Stimulated activated CD8-positive, alpha-beta memory T cell treated with anti-CD3 and anti-CD28 coated beads, Interleukin-7, amount 100 ng/mL, for 4 hours (primary cell): Measurements from ENCODE around the gene NES.
"Not testable (repeated sequence)": the region's sequence is repeated elsewhere in the genome, so short reads cannot be mapped to it uniquely, and the experiment has no call there.

Experiments
- DNase-seq, 2 donors: peaks; one replicate each; pipeline ENCODE4 v3.0.0-alpha.2; 2020; ENCODE audit warnings: low read depth in 2 of 2

Gene NES

DNA sequence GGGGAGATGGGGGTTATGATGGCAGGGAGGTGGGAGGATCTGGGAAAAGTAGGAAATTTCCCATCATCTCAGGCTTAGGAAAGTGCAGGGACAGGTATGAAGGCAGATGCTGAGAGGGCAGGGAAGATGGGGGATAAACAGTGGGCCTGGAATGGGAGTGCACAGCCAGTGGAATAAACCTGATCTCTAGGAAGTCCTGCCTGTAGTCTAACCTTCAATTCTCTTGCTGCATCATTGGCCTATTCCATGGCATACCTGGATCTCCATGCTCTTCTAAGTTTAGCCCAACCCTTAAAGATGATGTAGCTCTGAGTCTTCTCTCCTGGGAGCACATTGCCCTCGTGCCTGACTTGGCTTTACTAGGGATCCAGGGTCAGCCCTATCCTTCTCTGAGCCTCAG, 32.6 kb downstream of the NES start:
- no peak for DNase-seq

DNA sequence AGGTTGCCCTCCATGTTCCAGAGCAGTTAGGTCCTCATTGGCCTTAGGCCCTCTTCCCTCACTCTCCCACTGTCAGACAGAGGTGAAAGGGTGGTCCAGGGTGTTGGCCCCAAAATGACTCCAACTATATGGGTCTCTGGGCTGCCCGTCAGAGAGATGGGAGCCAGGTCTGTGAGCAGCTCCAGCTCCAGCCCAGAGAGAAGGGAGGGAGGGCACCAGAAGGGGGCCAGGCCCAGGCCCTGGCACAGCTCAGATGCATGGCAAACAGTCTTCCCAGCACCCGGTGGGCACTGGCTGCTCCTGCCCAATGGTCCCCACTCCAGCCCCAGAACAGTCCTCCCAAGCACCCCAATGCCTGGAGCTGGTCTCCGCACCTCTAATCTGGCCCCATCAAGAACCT, 33.1 kb downstream of the NES start:
- DNase-seq = no peak

DNA sequence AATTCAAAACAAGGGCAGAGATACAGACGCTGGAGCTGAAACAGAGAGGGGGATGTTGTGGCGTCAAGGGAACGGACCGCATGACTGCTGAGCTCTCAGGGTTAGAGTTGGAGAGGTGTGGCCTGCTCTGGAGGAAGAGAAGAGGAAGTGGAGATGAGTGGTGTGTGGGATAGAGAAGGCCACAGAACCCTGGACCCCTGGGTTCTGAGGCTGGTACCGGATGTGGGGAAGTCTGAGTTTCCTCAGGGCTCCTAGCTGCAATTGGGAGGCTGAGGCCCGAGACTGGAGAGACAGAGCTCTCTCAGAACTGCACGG, 33.5 kb downstream of the NES start:
- no peak for DNase-seq

DNA sequence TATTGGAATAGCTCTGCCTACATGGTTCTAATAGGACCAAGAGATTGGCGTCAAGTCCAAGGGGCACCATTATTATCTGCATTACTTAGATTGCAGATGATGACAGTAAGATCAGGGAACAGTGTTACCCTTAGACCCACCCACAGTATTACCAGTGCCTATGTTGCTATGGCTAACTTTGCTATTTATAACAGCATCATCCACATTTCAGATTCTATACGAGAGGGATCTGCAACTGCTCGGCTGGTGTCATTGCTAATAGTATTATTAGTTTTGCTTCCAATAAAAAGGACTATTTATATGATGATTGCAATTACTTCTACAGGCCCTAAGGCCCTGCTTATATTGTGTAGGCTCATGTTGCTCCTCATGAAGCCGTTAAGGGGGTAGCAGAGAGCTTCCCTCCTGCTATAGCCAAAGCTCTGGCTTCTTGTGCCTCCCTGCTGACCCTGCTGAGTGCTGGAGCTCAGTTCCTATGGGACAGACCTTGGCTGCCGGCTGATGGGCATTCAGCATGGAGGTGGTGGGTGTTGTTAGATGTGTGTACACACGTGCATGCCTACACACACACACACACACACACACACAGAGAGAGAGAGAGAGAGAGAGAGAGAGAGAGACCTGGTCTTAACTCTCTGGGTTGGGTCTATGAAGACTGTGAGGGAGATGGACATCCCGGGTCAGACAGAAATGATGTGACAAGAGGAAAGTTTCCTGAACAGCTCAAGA, 34.0 kb downstream of the NES start:
- DNase-seq = no peak

DNA sequence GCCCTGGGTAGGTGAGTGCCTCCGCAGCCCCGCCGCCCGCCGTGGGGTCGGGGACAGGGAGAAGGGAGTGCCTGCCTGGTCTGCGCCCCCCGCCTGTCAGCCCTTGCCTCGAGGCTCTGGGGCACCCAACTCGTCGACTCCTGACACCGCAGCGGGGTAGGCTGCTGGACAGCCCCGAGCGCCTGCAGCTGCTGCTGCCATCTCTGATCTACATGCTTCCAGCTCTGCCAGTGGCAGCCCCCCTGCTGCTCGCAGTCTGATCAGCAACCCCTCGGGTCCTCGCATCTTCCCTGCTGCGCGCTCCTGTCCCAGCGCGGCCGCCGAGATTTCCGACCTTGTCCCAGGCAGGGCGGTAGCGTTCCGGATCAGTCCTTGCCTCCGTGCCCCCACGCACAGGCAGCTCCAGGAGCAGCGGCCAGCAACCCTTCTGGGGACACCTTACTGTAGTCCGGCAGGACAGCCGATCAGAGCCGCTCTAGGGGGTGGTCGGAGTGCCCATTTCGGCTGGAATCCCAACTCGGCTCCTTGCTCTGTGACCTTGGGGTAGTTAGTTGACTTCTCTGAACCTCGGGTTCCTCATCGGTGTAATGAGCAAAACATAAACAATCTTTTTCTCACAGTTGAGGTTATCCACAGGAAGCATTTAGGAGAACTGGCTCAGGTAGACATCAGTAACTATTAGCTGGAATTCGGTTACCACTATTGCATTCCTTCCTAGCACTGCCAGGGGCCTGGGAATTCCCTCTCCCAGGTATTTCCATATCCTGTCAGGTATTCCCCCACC, 34.8 kb downstream of the NES start:
- DNase-seq = no peak

- no peak for DNase-seq
Measured at GRCh38 chr1:156641761-156642264, 35.4 kb downstream of the NES start, which contains the start of gene BCAN. Gene BCAN (plus strand): TSS chr1:156642117. CDS start chr1:156646055, 3,938 bp downstream.

DNA sequence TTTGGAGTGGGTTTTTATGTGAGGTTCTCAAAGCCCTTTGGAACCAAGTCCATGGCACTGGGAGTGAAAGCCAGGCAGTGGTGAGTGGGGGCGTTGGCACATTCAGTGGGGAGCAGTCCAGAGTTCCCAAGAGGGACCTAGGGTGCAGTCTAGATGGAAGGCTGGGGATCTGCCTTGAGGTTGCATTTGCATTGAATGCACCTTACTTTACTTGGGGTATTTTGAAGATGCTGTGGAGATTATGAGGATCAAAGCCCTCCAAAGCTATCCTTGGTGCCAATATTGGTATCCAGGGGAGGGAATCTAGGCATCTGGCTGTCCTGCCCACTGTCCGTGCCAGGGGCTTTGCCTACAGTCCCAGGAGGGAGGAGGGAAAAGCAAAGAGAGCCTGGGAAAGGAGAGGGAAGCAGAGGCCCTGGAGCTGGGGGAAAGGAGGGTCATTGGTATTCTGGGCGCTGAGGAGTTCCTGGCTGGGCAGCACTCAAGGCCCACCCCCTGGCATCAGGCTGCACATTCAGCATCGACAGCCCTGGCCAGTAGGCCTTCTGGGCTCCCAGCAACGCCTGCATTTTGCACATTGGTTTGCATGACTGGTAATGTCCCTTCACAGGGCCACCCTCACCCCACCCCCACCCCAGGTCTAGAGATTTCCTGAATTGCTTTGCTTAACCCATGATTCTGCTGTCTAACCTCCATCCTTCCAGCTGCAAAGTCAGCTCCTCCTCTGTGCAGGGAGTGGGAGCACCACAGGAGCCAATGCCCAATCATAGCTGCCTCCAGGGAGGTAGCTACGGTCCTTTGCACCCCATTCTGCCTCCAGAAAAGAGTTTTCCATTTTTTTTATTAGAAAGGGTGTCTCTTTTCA, 36.1 kb downstream of the NES start:
- no peak for DNase-seq

- DNase-seq = no peak
Measured at GRCh38 chr1:156639601-156640101, 37.6 kb downstream of the NES start.

GRCh38 chr1:156638189-156638985, 38.8 kb downstream of the NES start:
- no peak for DNase-seq

- no peak for DNase-seq
Measured at GRCh38 chr1:156632355-156632754, 44.9 kb downstream of the NES start.

DNA sequence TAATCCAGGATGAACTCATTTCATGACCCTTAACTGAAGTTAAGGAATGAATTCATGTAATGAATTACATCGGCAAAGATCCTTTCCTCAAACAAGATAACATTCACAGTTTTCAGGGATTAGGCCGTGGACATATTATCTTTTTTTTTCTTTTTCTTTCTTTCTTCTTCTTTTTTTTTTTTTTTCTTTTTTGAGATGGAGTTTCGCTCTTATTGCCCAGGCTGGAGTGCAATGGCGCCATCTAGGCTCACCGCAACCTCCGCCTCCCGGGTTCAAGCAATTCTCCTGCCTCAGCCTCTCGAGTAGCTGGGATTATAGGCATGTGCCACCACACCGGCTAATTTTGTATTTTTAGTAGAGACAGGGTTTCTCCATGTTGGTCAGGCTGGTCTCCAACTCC, 46.1 kb downstream of the NES start:
- not testable (repeated sequence) for DNase-seq

GRCh38 chr1:156629823-156630449, 47.3 kb downstream of the NES start:
- DNase-seq = no peak

GRCh38 chr1:156627313-156627880, 49.8 kb downstream of the NES start:
- DNase-seq = no peak

DNA sequence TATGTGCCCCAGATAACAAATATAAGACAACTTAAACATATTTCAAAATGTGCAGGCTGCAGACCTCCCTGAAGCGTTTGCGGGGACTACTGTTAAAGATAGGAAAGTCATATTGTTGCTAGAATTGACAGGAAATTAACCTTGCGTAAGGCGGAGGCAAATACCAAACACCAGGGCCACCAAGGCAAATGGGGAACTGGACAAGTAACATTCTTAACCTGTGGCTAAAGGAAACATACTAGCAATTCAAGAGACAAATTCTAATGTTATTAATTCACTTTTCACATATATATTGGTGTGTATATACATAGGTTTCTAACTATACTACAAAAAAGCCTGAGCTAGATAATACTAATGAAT, 51.1 kb downstream of the NES start:
- DNase-seq = no peak

DNA sequence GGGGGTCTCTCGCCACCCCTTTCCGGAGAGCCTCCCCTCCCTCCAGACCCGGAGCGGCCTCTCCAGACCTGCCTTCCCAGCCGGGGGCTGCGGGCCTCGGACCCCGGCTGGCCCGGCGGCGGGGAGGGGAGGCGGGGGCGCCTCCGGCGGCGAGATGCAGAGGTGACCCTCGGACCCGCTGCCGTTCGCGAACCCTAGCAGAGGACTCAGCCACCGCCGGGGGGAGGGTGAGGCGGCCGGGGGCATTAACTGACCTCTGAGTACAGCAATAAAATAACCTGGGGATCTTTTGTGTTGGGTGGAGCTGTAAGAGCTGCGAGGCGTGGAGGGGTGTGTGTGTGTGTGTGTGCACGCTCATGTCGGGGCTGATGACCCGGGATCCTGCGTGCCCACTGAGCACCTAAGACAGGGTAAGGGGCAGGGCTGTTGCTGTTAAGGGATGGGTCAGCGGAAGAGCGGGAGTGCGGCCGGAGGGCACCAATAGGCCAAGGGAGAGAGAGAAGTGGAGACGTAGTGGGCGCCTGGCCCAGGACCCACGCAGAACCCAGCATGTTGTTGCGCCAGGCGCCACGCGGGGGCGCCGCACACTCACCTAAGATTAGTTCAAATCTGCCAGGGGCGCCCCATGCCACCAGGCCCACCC, 51.6 kb downstream of the NES start:
- DNase-seq = peak in 1 of 2 donors; percentile 49

- no peak for DNase-seq
Measured at GRCh38 chr1:156624814-156625435, 52.3 kb downstream of the NES start.

DNA sequence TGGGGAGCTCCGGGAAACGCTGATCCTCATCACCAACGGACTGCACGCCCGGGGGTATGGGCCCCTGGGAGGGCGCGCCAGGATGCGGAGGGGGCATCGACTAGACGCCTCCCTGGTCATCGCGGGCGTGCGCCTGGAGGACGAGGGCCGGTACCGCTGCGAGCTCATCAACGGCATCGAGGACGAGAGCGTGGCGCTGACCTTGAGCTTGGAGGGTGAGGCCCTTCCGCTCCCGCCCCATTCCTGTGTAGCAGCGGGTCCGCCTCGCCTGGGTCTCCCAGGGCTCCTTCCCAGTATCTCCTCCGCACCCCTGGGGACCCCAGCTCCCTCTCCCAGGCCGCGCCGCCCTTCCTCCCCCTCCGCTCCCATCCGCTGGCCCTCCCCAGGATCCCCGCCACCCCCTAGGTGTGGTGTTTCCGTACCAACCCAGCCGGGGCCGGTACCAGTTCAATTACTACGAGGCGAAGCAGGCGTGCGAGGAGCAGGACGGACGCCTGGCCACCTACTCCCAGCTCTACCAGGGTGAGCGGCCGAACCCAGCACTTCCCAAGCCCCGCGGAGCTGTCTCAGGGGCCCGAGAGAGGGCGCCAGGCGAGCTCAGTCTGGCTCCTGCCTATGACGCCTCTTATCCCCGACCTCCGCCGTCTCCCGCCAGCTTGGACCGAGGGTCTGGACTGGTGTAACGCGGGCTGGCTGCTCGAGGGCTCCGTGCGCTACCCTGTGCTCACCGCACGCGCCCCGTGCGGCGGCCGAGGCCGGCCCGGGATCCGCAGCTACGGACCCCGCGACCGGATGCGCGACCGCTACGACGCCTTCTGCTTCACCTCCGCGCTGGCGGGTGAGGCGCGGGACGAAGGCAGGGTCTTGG, 53.0 kb downstream of the NES start:
- peak in 1 of 2 donors; percentile 19 for DNase-seq

DNA sequence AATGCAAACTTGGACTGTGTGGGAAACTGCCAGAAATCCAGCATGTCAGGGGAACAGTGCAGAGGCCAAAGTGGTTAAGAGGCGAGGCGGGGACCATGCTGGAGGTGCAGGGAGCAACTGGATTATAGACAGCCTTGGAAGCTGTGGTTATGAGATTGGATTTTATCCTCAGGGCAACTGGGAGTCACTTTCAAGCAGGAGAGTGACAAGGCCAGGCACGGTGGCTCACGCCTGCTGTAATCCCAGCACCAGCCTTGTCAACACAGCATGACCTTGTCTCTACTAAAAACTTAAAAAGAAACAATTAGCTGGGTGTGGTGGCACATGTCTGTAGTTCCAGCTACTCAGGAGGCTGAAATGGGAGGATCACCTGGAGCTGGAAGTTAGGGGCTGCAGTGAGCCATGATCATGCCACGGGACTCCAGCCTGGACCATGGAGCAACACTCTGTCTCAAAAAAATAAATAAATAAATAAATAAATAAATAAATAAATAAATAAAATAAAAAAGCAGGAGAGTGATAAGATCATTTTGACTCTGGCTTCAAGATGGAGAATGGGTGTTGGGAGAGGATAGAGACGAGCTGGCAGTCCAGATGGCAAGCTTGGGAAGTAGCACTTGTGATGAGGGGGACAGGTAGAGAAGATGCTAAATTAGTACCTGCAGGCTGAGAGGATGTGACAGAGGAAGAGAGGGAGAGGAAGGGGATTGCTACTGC, 54.5 kb downstream of the NES start:
- DNase-seq = no peak
